T-helper 22 cell (primary cell): ENCODE data around the gene SMARCA2.
"Not testable (repeated sequence)": the region's sequence is repeated elsewhere in the genome, so short reads cannot be mapped to it uniquely, and the experiment has no call there.

Experiments used
- DNase-seq: peaks from one replicate; pipeline ENCODE4 v3.0.0-alpha.2; 2020; ENCODE audit warnings: low read depth

Gene SMARCA2

DNA sequence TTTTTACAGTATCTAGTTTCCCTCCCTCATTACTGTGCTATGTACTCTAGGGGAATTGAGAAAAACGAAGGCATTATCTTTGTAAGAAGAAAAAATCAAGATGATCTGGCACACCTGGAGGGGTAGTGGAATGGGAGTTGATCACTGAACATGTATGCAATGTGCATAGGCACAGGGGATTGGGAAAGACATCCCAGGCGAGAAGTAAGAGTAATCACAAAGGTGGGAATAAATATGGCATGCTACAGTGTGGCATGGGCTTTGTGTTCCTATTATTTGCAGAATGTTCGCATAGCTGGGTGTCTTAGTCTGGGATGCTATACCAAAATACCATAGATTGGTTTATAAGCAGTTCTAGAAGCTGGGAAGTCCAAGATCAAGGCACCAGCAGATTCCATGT is 130.6 kb downstream of the SMARCA2 start:
- no peak for DNase-seq

DNA sequence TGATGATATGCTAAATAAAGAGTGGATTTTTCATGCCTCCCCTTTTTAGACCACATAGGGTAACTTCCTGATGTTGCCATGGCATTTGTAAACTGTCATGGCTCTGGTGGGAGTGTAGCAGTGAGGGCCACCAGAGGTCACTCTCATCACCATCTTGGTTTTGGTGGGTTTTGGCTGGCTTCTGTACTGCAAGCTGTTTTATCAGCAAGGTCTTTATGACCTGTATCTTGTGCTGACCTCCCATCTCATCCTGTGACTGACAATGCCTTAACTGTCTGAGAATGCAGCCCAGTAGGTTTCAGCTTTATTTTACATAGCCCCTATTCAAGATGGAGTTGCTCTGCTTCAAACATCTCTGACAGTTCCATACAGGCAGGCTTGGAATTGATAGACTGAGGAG is 131.6 kb downstream of the SMARCA2 start:
- not testable (repeated sequence) for DNase-seq

GRCh38 chr9:2150338-2150737 is 135.2 kb downstream of the SMARCA2 start:
- no peak for DNase-seq

DNA sequence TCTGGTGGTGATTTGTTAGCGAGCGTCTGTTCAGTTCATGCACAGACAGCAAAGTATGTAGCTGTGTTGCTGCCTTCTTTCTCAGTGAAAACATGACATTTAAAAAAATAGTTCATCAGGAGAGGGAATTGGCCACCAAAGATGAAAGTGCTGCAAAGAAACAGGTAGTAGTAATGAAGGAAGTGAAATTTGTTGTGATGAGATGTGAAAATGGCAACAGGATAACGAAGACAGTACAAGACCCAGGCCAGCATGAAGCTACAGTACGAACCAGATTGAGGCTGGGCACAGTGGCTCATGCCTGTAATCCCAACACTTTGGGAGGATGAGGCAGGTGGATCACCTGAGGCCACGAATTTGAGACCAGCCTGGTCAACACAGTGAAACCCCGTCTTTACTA is 136.0 kb downstream of the SMARCA2 start:
- no peak for DNase-seq

GRCh38 chr9:2152966-2153629 is 138.0 kb downstream of the SMARCA2 start:
- no peak for DNase-seq

- DNase-seq: no peak
Measured at GRCh38 chr9:2153630-2154217, 138.6 kb downstream of the SMARCA2 start.

DNA sequence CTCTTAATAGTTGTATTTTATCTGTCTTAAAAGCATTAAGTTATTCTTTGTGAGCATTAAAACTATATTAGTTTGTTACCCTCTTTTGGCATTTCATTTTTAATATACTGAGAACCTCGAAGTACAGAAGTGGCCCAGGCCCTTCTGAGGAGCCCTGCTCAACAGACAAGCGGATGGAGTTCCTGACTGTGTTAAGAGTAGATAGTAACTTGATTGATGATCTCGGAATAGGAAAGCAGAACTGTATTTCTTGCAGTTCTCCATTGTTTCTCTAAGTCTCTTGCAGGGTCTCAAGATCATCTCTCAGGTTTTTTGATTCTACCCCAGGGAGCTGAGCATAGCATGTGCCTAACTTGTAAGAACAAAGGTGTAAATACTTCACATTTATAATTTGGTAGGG is 139.6 kb downstream of the SMARCA2 start:
- DNase-seq: no peak

DNA sequence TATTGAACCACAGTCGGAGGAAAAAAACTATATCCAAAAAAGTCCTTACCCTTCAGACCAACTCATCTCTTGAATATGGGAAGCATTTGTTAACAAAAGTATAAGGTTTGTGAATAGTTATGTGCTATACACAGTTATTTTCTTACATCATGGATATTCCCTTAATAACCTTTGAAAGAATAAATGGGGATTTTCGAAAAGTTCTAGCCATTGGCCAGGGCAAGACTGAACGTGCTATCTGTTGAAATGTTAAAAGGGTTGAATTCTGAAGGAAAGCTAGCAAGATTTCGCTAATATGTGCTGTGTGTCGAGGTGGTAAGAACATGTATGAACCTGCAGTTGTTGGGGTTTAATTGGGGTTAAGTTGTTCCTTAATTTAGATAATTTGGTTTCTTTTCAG is 140.8 kb downstream of the SMARCA2 start:
- no peak for DNase-seq

GRCh38 chr9:2157277-2158110 is 142.3 kb downstream of the SMARCA2 start:
- no peak for DNase-seq

DNA sequence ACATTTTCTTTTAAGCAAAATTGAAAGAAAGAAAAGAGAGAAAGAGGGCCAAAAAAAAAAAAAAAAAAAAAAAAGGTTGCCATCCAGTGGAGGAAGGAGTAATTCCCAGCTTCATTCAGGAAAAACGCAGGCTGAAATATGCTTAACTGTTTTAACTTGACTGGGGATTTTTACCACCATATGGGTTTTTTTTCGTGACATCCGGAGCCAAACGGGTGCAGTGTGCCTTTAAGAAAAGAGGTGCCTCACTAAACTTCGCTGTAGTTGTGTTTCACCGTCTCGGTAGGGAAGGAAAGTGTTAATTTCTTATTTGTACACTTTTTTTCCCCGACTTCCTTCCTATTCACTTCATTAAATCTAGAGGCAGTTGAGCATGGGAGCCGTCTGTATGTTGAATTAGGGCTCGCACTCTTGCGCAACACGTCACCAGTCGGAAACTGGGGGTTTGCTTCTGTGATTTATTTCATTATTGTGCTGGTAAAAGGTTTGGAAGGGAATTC is 143.0 kb downstream of the SMARCA2 start:
- peak; percentile 17 for DNase-seq

DNA sequence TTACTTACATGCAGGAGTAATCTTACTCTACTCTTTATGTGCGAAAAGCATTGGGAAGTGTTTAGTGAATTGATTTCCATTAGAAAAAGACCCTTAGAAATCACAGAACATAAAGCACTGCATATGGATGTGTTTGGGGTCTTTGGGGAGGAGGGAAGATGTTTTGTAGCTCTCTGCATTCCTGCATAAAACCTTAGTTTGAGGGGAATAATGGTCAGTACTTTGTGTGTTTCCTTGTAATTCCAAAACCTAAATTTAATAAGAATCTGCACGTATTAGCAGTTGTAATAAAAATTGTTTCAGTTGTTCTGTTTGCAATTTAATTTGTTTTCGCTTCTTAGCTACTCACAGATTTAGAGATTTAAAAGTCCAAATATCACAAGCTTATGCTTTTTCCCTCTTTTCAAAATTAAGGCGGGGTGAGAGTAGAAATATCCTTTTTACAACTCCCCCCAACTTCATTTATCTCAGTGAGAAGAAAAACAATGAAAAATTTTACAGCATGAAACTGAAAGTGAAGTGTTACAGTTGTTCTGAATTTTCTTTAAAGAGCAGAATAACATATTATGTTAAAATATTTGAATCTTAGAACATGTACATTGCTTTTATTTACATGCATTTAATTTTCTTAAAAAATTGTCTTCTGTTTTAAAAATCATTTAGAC is 143.8 kb downstream of the SMARCA2 start:
- DNase-seq: no peak

GRCh38 chr9:2159521-2160454 is 144.6 kb downstream of the SMARCA2 start:
- DNase-seq: no peak

- DNase-seq: no peak
Measured at GRCh38 chr9:2161661-2162060, 146.5 kb downstream of the SMARCA2 start.

- DNase-seq: no peak
Measured at GRCh38 chr9:2163231-2163885, 148.2 kb downstream of the SMARCA2 start.

DNA sequence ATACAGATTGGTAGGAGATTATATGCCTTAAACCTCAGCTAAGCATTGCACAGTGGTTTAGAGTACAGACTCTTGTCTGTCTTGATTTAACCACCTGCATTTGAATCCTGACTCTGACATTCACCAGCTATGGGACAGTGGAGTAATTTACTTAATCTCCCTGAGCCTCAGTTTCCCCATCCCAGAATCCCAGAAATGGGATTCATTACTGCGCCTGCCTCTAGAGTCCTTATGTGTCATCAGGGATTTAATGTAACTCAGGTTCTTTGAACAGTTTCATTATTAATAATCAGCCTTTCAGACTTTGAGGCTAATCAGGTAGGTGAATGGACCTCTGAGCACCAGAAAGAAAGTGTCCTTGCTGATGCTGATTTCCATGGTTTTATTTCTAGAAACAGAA is 149.1 kb downstream of the SMARCA2 start:
- no peak for DNase-seq

- DNase-seq: no peak
Measured at GRCh38 chr9:2166203-2166602, 151.1 kb downstream of the SMARCA2 start.

GRCh38 chr9:2169035-2169434 is 153.9 kb downstream of the SMARCA2 start:
- DNase-seq: no peak

DNA sequence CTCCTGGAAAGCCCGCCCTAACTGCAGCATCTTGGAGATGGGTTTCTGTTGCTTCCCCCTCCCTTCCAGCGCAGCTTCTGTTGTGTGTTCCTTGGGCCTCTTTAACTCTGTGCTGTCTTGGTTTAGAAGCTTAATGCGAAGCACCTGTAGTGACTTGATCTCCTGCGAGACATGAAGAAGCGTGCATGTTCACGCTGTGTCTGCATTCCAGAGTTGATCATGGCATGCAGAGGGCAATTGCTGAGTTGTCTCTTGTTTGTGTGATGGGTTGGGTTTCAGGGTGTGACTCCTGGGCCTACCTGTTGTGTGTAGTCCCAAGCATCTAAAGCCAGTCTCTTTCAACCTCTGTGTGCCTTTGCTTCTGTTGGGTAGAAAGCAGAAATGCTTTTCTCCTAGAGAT is 155.6 kb downstream of the SMARCA2 start:
- no peak for DNase-seq

- no peak for DNase-seq
Measured at GRCh38 chr9:2173170-2173569, 158.0 kb downstream of the SMARCA2 start.

GRCh38 chr9:2173861-2174260 is 158.7 kb downstream of the SMARCA2 start:
- no peak for DNase-seq

- DNase-seq: no peak
Measured at GRCh38 chr9:2174306-2174705, 159.2 kb downstream of the SMARCA2 start.
